ENCODE data around the gene ZBTB24. TPM values are rescaled to one million over a fixed set of nuclear protein-coding genes. Genes with fewer than 3 reads are reported as not detected.

ZBTB24 gene
- total RNA-seq, 2 donors from 2014 or later = 9.2 to 9.8 TPM

DNA sequence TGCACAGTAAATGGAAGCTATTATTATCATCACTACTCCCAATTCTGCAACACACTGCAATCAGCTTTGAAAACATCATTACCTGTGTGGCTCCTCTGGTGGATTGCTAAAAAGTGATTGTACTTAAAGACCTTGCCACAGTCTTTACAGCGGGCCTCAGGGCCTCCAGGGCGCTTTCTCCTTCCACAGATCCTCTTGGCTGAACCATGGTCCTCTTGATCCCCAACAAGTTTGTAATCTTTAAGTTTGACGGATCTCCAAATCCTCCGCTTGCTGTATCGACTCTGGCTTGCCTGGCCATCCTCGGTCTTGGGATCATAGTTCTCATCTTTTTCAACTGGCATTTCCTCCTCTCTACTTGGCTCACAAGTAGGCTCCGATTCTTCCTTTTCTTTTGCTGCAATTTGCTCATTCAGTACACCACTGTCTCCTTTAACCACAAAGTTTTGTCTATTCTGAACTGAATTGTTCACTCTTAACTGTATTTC, 2.0 kb downstream of the ZBTB24 start:
- Mint-ChIP-seq H3K4me1 (peaks cover 36% of the 10 kb centered on the region), H3K27ac (no peak overlapping the region), H3K4me3 (peak overlapping the region; percentile 80), H3K27me3 (ENCODE audit: insufficient read depth) (peaks cover 14% of the 10 kb centered on the region), H3K9me3 (no peaks in the 10 kb centered on the region), H3K36me3 (ENCODE audit: low read depth) (peaks cover 33% of the 10 kb centered on the region)
- TF ChIP-seq, protein P1, sequence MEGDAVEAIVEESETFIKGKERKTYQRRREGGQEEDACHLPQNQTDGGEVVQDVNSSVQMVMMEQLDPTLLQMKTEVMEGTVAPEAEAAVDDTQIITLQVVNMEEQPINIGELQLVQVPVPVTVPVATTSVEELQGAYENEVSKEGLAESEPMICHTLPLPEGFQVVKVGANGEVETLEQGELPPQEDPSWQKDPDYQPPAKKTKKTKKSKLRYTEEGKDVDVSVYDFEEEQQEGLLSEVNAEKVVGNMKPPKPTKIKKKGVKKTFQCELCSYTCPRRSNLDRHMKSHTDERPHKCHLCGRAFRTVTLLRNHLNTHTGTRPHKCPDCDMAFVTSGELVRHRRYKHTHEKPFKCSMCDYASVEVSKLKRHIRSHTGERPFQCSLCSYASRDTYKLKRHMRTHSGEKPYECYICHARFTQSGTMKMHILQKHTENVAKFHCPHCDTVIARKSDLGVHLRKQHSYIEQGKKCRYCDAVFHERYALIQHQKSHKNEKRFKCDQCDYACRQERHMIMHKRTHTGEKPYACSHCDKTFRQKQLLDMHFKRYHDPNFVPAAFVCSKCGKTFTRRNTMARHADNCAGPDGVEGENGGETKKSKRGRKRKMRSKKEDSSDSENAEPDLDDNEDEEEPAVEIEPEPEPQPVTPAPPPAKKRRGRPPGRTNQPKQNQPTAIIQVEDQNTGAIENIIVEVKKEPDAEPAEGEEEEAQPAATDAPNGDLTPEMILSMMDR (conservative IDR thresholded peaks at IDR 0.05) = no peak
- DNase-seq = no peak
- H3K27me3 ChIP-seq (ENCODE audit: control insufficient read depth, insufficient read depth, low read length, poor library complexity, severe bottlenecking) = peaks cover 17% of the 10 kb centered on the region
- 96 to 98% methylated on average over 7 of the region's 7 CpGs for WGBS, 2 experiments (ENCODE audit: insufficient coverage in 1 of 2, insufficient read length in 1 of 2)
- H3K36me3 ChIP-seq (ENCODE audit: control insufficient read depth, insufficient read depth, low read length) = peaks cover 49% of the 10 kb centered on the region
- H3K4me1 ChIP-seq (ENCODE audit: control insufficient read depth, insufficient read depth, low read length) = no peaks in the 10 kb centered on the region
- no peak overlapping the region for H3K27ac ChIP-seq (ENCODE audit: low read depth, low read length)
- H3K9ac ChIP-seq (ENCODE audit: extremely low read depth, low read length, poor library complexity, severe bottlenecking) = no peak overlapping the region
- peak overlapping the region; percentile 93 for H3K4me3 ChIP-seq (ENCODE audit: low read length)
- peaks cover 14% of the 10 kb centered on the region for H3K9me3 ChIP-seq (ENCODE audit: control insufficient read depth, low read length)

DNA sequence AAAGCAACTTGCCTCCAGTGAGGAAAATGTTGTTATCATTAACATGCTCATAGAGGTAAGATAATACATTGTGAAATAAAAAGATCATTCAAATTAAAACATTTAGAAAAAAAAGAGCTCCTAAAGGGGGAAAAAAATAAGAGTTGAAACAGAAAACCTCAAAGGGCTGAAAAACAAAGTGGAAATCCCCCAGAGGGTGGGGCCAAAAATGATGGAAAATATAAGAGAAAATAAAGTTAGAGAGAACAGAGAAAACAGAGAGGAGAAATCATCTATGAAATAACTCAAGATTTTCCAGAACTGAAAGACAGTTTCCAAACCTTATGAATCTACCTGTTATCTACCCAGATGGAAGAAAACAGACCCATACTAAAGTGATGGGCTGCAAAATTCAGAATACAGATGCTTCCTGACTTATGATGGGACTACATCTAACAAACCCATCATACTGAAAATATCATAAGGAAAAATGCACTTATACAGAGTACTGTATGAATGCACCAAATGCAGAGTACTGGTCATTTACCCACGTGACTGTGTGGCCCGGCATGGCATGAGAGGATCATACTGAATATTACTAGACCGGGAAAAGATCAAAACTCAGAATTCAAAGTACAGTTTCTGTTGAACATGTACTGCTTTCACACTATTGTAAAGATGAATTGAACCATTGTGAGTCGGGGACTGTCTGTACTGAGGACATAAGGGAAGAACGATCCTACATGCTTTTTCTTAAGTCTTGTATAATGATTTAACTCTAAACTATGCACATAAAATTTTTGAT, 4.0 kb downstream of the ZBTB24 start:
- peaks cover 14% of the 10 kb centered on the region for H3K9me3 ChIP-seq (ENCODE audit: control insufficient read depth, low read length)
- 82 to 96% methylated on average over 5 of the region's 5 CpGs for WGBS, 2 experiments (ENCODE audit: insufficient coverage in 1 of 2, insufficient read length in 1 of 2)
- H3K36me3 Mint-ChIP-seq (ENCODE audit: low read depth) = peaks cover 48% of the 10 kb centered on the region
- H3K27ac ChIP-seq (ENCODE audit: low read depth, low read length) = no peak overlapping the region
- no peaks in the 10 kb centered on the region for H3K4me1 ChIP-seq (ENCODE audit: control insufficient read depth, insufficient read depth, low read length)
- DNase-seq = no peak
- TF ChIP-seq, protein P1 (conservative IDR thresholded peaks at IDR 0.05) = no peak
- H3K9ac ChIP-seq (ENCODE audit: extremely low read depth, low read length, poor library complexity, severe bottlenecking) = no peak overlapping the region
- peaks cover 5% of the 10 kb centered on the region for H3K27me3 ChIP-seq (ENCODE audit: control insufficient read depth, insufficient read depth, low read length, poor library complexity, severe bottlenecking)
- H3K4me1 Mint-ChIP-seq = peaks cover 39% of the 10 kb centered on the region
- H3K9me3 Mint-ChIP-seq = no peaks in the 10 kb centered on the region
- H3K36me3 ChIP-seq (ENCODE audit: control insufficient read depth, insufficient read depth, low read length) = peaks cover 66% of the 10 kb centered on the region
- peak overlapping the region; percentile 58 for H3K4me3 ChIP-seq (ENCODE audit: low read length)
- H3K27me3 Mint-ChIP-seq (ENCODE audit: insufficient read depth) = peaks cover 3% of the 10 kb centered on the region
- H3K27ac Mint-ChIP-seq = peak overlapping the region; percentile 92
- H3K4me3 Mint-ChIP-seq = peak overlapping the region; percentile 42

- no peak for DNase-seq
- H3K36me3 ChIP-seq (ENCODE audit: control insufficient read depth, insufficient read depth, low read length) = peaks cover 72% of the 10 kb centered on the region
- peaks cover 14% of the 10 kb centered on the region for H3K9me3 ChIP-seq (ENCODE audit: control insufficient read depth, low read length)
- H3K27me3 Mint-ChIP-seq (ENCODE audit: insufficient read depth) = no peaks in the 10 kb centered on the region
- H3K4me3 ChIP-seq (ENCODE audit: low read length) = peak overlapping the region; percentile 58
- peaks cover 55% of the 10 kb centered on the region for H3K36me3 Mint-ChIP-seq (ENCODE audit: low read depth)
- no peak overlapping the region for H3K9ac ChIP-seq (ENCODE audit: extremely low read depth, low read length, poor library complexity, severe bottlenecking)
- TF ChIP-seq, protein P1 (conservative IDR thresholded peaks at IDR 0.05) = no peak
- H3K27ac Mint-ChIP-seq = peak overlapping the region; percentile 92
- H3K4me3 Mint-ChIP-seq = peak overlapping the region; percentile 42
- peaks cover 39% of the 10 kb centered on the region for H3K4me1 Mint-ChIP-seq
- no peaks in the 10 kb centered on the region for H3K4me1 ChIP-seq (ENCODE audit: control insufficient read depth, insufficient read depth, low read length)
- 90 to 96% methylated on average over 6 to 9 of the region's 9 CpGs for WGBS, 2 experiments (ENCODE audit: insufficient coverage in 1 of 2, insufficient read length in 1 of 2)
- no peaks in the 10 kb centered on the region for H3K27me3 ChIP-seq (ENCODE audit: control insufficient read depth, insufficient read depth, low read length, poor library complexity, severe bottlenecking)
- H3K9me3 Mint-ChIP-seq = no peaks in the 10 kb centered on the region
- H3K27ac ChIP-seq (ENCODE audit: low read depth, low read length) = no peak overlapping the region
These were observed 4.7 kb downstream of the ZBTB24 start for GRCh38 chr6:109478222-109478805.

All from endodermal cell (in vitro differentiated cells).